H9 (cell line): Measurements from ENCODE around the gene NR2F2. TPM values are rescaled to one million over a fixed set of nuclear protein-coding genes. Genes with fewer than 3 reads are reported as not detected.

Experiments used
- DNase-seq: peaks from one replicate; pipeline ENCODE4 v3.0.0-alpha.2; 2017
- H2AFZ ChIP-seq: one replicate; pipeline ENCODE4 v1.6.1; 2013; ENCODE audit warnings: mild to moderate bottlenecking, low read length, control low read depth, moderate library complexity
- H2AK5ac ChIP-seq: 2 replicates; pipeline ENCODE4 v1.6.1; 2013; ENCODE audit warnings: low read length, control low read depth, mixed read lengths; ENCODE audit not compliant: insufficient read length
- H2BK120ac ChIP-seq: one replicate; pipeline ENCODE4 v1.6.1; 2013; ENCODE audit warnings: low read depth, mild to moderate bottlenecking, low read length, control low read depth, inconsistent platforms; ENCODE audit not compliant: poor library complexity, severe bottlenecking
- H2BK12ac ChIP-seq: 2 replicates; pipeline ENCODE4 v1.6.1; 2013; ENCODE audit warnings: low read length, control low read depth, mixed read lengths, low read depth; ENCODE audit not compliant: insufficient read length
- H2BK15ac ChIP-seq: 2 replicates; pipeline ENCODE4 v1.6.1; 2013; ENCODE audit warnings: low read depth, low read length, control low read depth
- H2BK20ac ChIP-seq: one replicate; pipeline ENCODE4 v1.6.1; 2013; ENCODE audit warnings: low read depth, mild to moderate bottlenecking, low read length, control low read depth, inconsistent platforms; ENCODE audit not compliant: poor library complexity, severe bottlenecking
- H2BK5ac ChIP-seq: 2 replicates; pipeline ENCODE4 v1.6.1; 2013; ENCODE audit warnings: low read length, control low read depth, mixed read lengths; ENCODE audit not compliant: insufficient read length
- H3K14ac ChIP-seq: 2 replicates; pipeline ENCODE4 v1.6.1; 2013; ENCODE audit warnings: low read length, control low read depth; ENCODE audit not compliant: insufficient read depth
- H3K18ac ChIP-seq: 2 replicates; pipeline ENCODE4 v1.6.1; 2013; ENCODE audit warnings: low read depth, mild to moderate bottlenecking, mixed read lengths, low read length, control low read depth; ENCODE audit not compliant: insufficient read length
- H3K23ac ChIP-seq: 2 replicates; pipeline ENCODE4 v1.6.1; 2013; ENCODE audit warnings: low read length, control low read depth, mixed read lengths, low read depth; ENCODE audit not compliant: insufficient read length
- H3K23me2 ChIP-seq: 2 replicates; pipeline ENCODE4 v1.6.1; 2013; ENCODE audit warnings: low read depth, mild to moderate bottlenecking, mixed read lengths, low read length, control low read depth; ENCODE audit not compliant: insufficient read length, poor library complexity, severe bottlenecking
- H3K27ac ChIP-seq: 2 replicates; pipeline ENCODE4 v1.5.1; 2013; ENCODE audit warnings: low read length, control low read depth, mixed read lengths, low read depth; ENCODE audit not compliant: insufficient read length
- H3K27me3 ChIP-seq: 2 replicates; pipeline ENCODE4 v1.6.1; 2013; ENCODE audit warnings: low read length, control low read depth, inconsistent platforms; ENCODE audit not compliant: insufficient read depth
- H3K4ac ChIP-seq: 2 replicates; pipeline ENCODE4 v1.6.1; 2013; ENCODE audit warnings: low read depth, mild to moderate bottlenecking, control low read depth, inconsistent platforms, low read length, moderate library complexity
- H3K4me1 ChIP-seq: 2 replicates; pipeline ENCODE4 v1.6.1; 2013; ENCODE audit warnings: low read length, control low read depth, inconsistent platforms; ENCODE audit not compliant: insufficient read depth
- H3K4me2 ChIP-seq: 2 replicates; pipeline ENCODE4 v1.6.1; 2013; ENCODE audit warnings: low read length, control low read depth, mixed read lengths; ENCODE audit not compliant: insufficient read length, insufficient read depth
- H3K56ac ChIP-seq: 2 replicates; pipeline ENCODE4 v1.6.1; 2013; ENCODE audit warnings: low read depth, mild to moderate bottlenecking, mixed read lengths, low read length, control low read depth; ENCODE audit not compliant: insufficient read length
- H3K79me1 ChIP-seq: 2 replicates; pipeline ENCODE4 v1.6.1; 2013; ENCODE audit warnings: low read depth, mild to moderate bottlenecking, moderate library complexity, low read length, control low read depth, inconsistent platforms; ENCODE audit not compliant: insufficient read depth, poor library complexity, severe bottlenecking
- H3K79me2 ChIP-seq: 2 replicates; pipeline ENCODE4 v1.6.1; 2013; ENCODE audit warnings: low read length, control low read depth, inconsistent platforms; ENCODE audit not compliant: insufficient read depth
- H3K9ac ChIP-seq: 2 replicates; pipeline ENCODE4 v1.6.1; 2013; ENCODE audit warnings: low read length, control low read depth, mixed read lengths; ENCODE audit not compliant: insufficient read length; ENCODE audit errors: extremely low read depth
- H3K9me3 ChIP-seq: one replicate; pipeline ENCODE4 v1.6.1; 2013; ENCODE audit warnings: low read depth, low read length, inconsistent platforms; ENCODE audit not compliant: control insufficient read depth
- H3T11ph ChIP-seq: one replicate; pipeline ENCODE4 v1.6.1; 2013; ENCODE audit warnings: mild to moderate bottlenecking, low read length, control low read depth, inconsistent platforms
- H4K20me1 ChIP-seq: one replicate; pipeline ENCODE4 v1.6.1; 2013; ENCODE audit not compliant: control insufficient read depth, insufficient read length, insufficient read depth
- H4K5ac ChIP-seq: 2 replicates; pipeline ENCODE4 v1.6.1; 2013; ENCODE audit warnings: low read depth, mild to moderate bottlenecking, mixed read lengths, low read length, control low read depth; ENCODE audit not compliant: insufficient read length
- H4K8ac ChIP-seq: replicated peaks from 2 replicates; pipeline ENCODE4 v1.6.1; 2013; ENCODE audit warnings: low read length, control low read depth, mixed read lengths, low read depth; ENCODE audit not compliant: insufficient read length
- H4K91ac ChIP-seq: 2 replicates; pipeline ENCODE4 v1.6.1; 2013; ENCODE audit warnings: low read depth, mild to moderate bottlenecking, moderate library complexity, mixed read lengths, low read length, control low read depth; ENCODE audit not compliant: insufficient read length
- H3K27ac Mint-ChIP-seq, 3 experiments: 2 replicates in 2 of 3; 3 replicates in 1 of 3; pipeline ENCODE4 v1.8.0; 2020 to 2021; ENCODE audit warnings: mixed read lengths in 3 of 3, mild to moderate bottlenecking in 1 of 3, moderate library complexity in 1 of 3
- H3K27me3 Mint-ChIP-seq: 2 replicates; pipeline ENCODE4 v1.8.0; 2021; ENCODE audit warnings: low read depth, mild to moderate bottlenecking, moderate library complexity, mixed read lengths
- H3K36me3 Mint-ChIP-seq, 3 experiments: 2 replicates in 2 of 3; 3 replicates in 1 of 3; pipeline ENCODE4 v1.8.0; 2020 to 2021; ENCODE audit warnings: low read depth in 3 of 3, mixed read lengths in 3 of 3; ENCODE audit not compliant: insufficient read depth in 1 of 3
- H3K4me1 Mint-ChIP-seq, 2 experiments: 2 replicates each; pipeline ENCODE4 v1.8.0; 2020; ENCODE audit warnings: mixed read lengths in 2 of 2
- H3K4me3 Mint-ChIP-seq, 2 experiments: 2 replicates in 1 of 2; 3 replicates in 1 of 2; pipeline ENCODE4 v1.8.0; 2020 to 2021; ENCODE audit warnings: mild to moderate bottlenecking in 2 of 2, mixed read lengths in 2 of 2, moderate library complexity in 1 of 2
- H3K9me3 Mint-ChIP-seq, 2 experiments: 2 replicates in 1 of 2; 3 replicates in 1 of 2; pipeline ENCODE4 v1.8.0; 2020; ENCODE audit warnings: mild to moderate bottlenecking in 2 of 2, mixed read lengths in 2 of 2, moderate library complexity in 1 of 2
- CTCF ChIP-seq: fragments of 200-600 bp; sonication (generic); conservative IDR thresholded peaks from 3 replicates; pipeline ENCODE4 v1.8.0; 2021; ENCODE audit warnings: antibody characterized with exemption, mild to moderate bottlenecking
- WGBS: extraction: QIAGEN DNeasy Blood & Tissue Kit; methylation state at CpG from one replicate; pipeline ENCODE4 v1.1.7; 2013; ENCODE audit warnings: missing lambda C conversion rate, low lambda C conversion rate, mixed read lengths; ENCODE audit not compliant: insufficient read length; ENCODE audit errors: extremely low coverage; 5-methylcytosine and 5-hydroxymethylcytosine counted together
- total RNA-seq: library from RNA; stranded (reverse); gene quantifications from 2 replicates; pipeline ENCODE4 v1.2.1, GENCODE V29; 2021

Gene NR2F2
- total RNA-seq, 1 experiment from 2014 or later = 0.24 TPM

- TF ChIP-seq CTCF = peak; percentile 73
- H3K79me1 ChIP-seq = no peaks in the 10 kb centered on the region
- no peak overlapping the region for H3K56ac ChIP-seq
- Mint-ChIP-seq H3K27ac (no peak overlapping the region), H3K27me3 (peaks cover under 1% of the 10 kb centered on the region; the same call in 1 of the 2 replicates), H3K9me3 (peaks cover 0 to 16% of the 10 kb centered on the region in 2 experiments; a peak in 3 of 5 replicates), H3K36me3 (no peaks in the 10 kb centered on the region; a peak in 1 of 7 replicates), H3K4me1 (peaks cover 36 to 76% of the 10 kb centered on the region in 2 experiments), H3K4me3 (peak overlapping the region; percentile 29 to 70; a peak in 4 of 5 replicates)
- no peak overlapping the region for H4K91ac ChIP-seq
- H2BK20ac ChIP-seq = no peak overlapping the region
- H3K18ac ChIP-seq = no peak overlapping the region
- WGBS = no CpG with 5 or more reads among the region's 47 CpGs
- H2AK5ac ChIP-seq = no peak overlapping the region
- no peak overlapping the region for H2BK15ac ChIP-seq
- H2AFZ ChIP-seq = no peak overlapping the region
- H2BK120ac ChIP-seq = no peak overlapping the region
- H3K23ac ChIP-seq = no peak overlapping the region
- H3K4me2 ChIP-seq = peak overlapping the region; percentile 30
- H3K9me3 ChIP-seq = no peaks in the 10 kb centered on the region
- no peak overlapping the region for H3K27ac ChIP-seq
- H4K20me1 ChIP-seq = no peaks in the 10 kb centered on the region
- H3K9ac ChIP-seq = no peak overlapping the region
- no peak overlapping the region for H3K4ac ChIP-seq
- no peak overlapping the region for H2BK12ac ChIP-seq
- peak; percentile 70 for DNase-seq
- no peak overlapping the region for H2BK5ac ChIP-seq
- peaks cover 12% of the 10 kb centered on the region for H3K23me2 ChIP-seq
- H3K14ac ChIP-seq = no peak overlapping the region
- H3K27me3 ChIP-seq = peaks cover 88% of the 10 kb centered on the region
- no peak overlapping the region for H4K8ac ChIP-seq
- H4K5ac ChIP-seq = no peak overlapping the region
- H3K4me1 ChIP-seq = no peaks in the 10 kb centered on the region; the same call in 1 of the 2 replicates
- no peak overlapping the region for H3T11ph ChIP-seq
- H3K79me2 ChIP-seq = no peaks in the 10 kb centered on the region
These were observed 15.3 kb downstream of the NR2F2 start for GRCh38 chr15:96345560-96346399.
